ENCODE results near the gene CRABP2. TPM values are rescaled to one million over a fixed set of nuclear protein-coding genes. Genes with fewer than 3 reads are reported as not detected.

The CRABP2 gene
- polyA plus RNA-seq, 2 of the 4 experiments (the other 2 are of a cell fraction) = 1.7 to 15.6 TPM

- H3K4me2 ChIP-seq = peak overlapping the region; percentile 100
- no peaks in the 10 kb centered on the region for H3K9me3 ChIP-seq
- ChIA-PET POLR2A (no interaction called here), CTCF (interaction anchor here (0.6 to 15.2 kb wide), 29 partner anchors 10 to 268 kb away, joined by 3 to 402 read pairs (median 4); partner anchors contain the start of genes BCAN, CRABP2, HAPLN2 and LRRC71)
- WGBS (ENCODE audit: missing lambda C conversion rate) = 32% methylated on average over 6 of the region's 6 CpGs
- peaks cover 59% of the 10 kb centered on the region for H3K4me1 ChIP-seq
- FAIRE-seq (no peak), DNase-seq (ENCODE audit: low read depth in 1 of 2, low spot score in 1 of 2) (no peak), ATAC-seq (no peak)
- H3K4me3 ChIP-seq = peak overlapping the region; percentile 37
- peak overlapping the region; percentile 97 for H3K27ac ChIP-seq
- TF ChIP-seq MAZ (IDR thresholded peaks at IDR 0.05; ENCODE audit: borderline replicate concordance, low read depth, low read length) (no peak), HOXB5 (CRISPR knock-in tag; IDR thresholded peaks at IDR 0.05) (no peak), SMC3 (IDR thresholded peaks at IDR 0.05) (no peak), KDM5A (IDR thresholded peaks at IDR 0.05) (no peak), FOSL2 (IDR thresholded peaks at IDR 0.05) (no peak), FOSL2 (CRISPR knock-in tag; IDR thresholded peaks at IDR 0.05) (no peak), HMGXB4 (CRISPR knock-in tag; IDR thresholded peaks at IDR 0.05; ENCODE audit: borderline replicate concordance) (no peak), USF2 (IDR thresholded peaks at IDR 0.05) (no peak), CBX2 (IDR thresholded peaks at IDR 0.05; ENCODE audit: borderline replicate concordance, low read depth) (no peak)
- TF ChIP-seq, protein P1, sequence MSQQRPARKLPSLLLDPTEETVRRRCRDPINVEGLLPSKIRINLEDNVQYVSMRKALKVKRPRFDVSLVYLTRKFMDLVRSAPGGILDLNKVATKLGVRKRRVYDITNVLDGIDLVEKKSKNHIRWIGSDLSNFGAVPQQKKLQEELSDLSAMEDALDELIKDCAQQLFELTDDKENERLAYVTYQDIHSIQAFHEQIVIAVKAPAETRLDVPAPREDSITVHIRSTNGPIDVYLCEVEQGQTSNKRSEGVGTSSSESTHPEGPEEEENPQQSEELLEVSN (IDR thresholded peaks at IDR 0.05; ENCODE audit: borderline replicate concordance, low read depth) = no peak
- TF ChIP-seq, protein P2, sequence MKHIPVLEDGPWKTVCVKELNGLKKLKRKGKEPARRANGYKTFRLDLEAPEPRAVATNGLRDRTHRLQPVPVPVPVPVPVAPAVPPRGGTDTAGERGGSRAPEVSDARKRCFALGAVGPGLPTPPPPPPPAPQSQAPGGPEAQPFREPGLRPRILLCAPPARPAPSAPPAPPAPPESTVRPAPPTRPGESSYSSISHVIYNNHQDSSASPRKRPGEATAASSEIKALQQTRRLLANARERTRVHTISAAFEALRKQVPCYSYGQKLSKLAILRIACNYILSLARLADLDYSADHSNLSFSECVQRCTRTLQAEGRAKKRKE (CRISPR knock-in tag; IDR thresholded peaks at IDR 0.05; ENCODE audit: low read depth) = no peak
Measured at GRCh38 chr1:156659661-156659987, 45.8 kb downstream of the CRABP2 start.

DNA sequence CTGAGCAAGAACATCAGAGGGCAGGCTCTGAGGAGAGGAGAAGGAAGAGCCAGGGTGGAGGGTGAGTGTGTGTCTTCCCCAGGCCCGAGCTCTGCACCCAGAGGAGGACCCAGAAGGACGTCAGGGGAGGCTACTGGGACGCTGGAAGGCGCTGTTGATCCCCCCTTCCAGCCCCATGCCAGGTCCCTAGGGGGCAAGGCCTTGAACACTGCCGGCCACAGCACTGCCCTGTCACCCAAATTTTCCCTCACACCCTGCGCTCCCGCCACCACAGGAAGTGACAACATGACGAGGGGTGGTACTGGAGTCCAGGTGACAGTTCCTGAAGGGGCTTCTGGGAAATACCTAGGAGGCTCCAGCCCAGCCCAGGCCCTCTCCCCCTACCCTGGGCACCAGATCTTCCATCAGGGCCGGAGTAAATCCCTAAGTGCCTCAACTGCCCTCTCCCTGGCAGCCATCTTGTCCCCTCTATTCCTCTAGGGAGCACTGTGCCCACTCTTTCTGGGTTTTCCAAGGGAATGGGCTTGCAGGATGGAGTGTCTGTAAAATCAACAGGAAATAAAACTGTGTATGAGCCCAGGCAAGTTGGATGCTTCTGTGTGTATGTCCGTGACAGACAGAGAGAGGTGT lies 46.3 kb downstream of the CRABP2 start:
- Histone ChIP-seq H3K4me2 (peak overlapping the region; percentile 100), H3K9me3 (no peaks in the 10 kb centered on the region), H3K27ac (peak overlapping the region; percentile 97; a peak in 5 of 6 replicates), H3K4me1 (peaks cover 54% of the 10 kb centered on the region), H3K4me3 (peak overlapping the region; percentile 37; the same call in 2 of the 3 replicates)
- DNase-seq (ENCODE audit: low read depth in 1 of 2, low spot score in 1 of 2) = no peak
- FAIRE-seq = no peak
- CTCF ChIA-PET = interaction anchor here (0.6 to 15.2 kb wide), 33 partner anchors 9 to 281 kb away, joined by 3 to 402 read pairs (median 4); partner anchors contain the start of genes BCAN, CRABP2, HAPLN2 and NES
- TF ChIP-seq, protein P3, sequence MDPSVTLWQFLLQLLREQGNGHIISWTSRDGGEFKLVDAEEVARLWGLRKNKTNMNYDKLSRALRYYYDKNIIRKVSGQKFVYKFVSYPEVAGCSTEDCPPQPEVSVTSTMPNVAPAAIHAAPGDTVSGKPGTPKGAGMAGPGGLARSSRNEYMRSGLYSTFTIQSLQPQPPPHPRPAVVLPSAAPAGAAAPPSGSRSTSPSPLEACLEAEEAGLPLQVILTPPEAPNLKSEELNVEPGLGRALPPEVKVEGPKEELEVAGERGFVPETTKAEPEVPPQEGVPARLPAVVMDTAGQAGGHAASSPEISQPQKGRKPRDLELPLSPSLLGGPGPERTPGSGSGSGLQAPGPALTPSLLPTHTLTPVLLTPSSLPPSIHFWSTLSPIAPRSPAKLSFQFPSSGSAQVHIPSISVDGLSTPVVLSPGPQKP (IDR thresholded peaks at IDR 0.05; ENCODE audit: low read depth, low read length) = no peak
- TF ChIP-seq GATA3 (IDR thresholded peaks at IDR 0.05; ENCODE audit: borderline replicate concordance) = no peak
- no peak for TF ChIP-seq TFCP2L1 (CRISPR knock-in tag; IDR thresholded peaks at IDR 0.05)
- TF ChIP-seq, protein P2 (CRISPR knock-in tag; IDR thresholded peaks at IDR 0.05; ENCODE audit: low read depth) = no peak
- no peak for TF ChIP-seq KDM1A (IDR thresholded peaks at IDR 0.05; ENCODE audit: low read depth)
- no peak for TF ChIP-seq EP300 (IDR thresholded peaks at IDR 0.05)
- TF ChIP-seq CBX8 (IDR thresholded peaks at IDR 0.05) = no peak
- no peak for TF ChIP-seq CHD4 (IDR thresholded peaks at IDR 0.05; ENCODE audit: borderline replicate concordance)
- TF ChIP-seq, protein P4, sequence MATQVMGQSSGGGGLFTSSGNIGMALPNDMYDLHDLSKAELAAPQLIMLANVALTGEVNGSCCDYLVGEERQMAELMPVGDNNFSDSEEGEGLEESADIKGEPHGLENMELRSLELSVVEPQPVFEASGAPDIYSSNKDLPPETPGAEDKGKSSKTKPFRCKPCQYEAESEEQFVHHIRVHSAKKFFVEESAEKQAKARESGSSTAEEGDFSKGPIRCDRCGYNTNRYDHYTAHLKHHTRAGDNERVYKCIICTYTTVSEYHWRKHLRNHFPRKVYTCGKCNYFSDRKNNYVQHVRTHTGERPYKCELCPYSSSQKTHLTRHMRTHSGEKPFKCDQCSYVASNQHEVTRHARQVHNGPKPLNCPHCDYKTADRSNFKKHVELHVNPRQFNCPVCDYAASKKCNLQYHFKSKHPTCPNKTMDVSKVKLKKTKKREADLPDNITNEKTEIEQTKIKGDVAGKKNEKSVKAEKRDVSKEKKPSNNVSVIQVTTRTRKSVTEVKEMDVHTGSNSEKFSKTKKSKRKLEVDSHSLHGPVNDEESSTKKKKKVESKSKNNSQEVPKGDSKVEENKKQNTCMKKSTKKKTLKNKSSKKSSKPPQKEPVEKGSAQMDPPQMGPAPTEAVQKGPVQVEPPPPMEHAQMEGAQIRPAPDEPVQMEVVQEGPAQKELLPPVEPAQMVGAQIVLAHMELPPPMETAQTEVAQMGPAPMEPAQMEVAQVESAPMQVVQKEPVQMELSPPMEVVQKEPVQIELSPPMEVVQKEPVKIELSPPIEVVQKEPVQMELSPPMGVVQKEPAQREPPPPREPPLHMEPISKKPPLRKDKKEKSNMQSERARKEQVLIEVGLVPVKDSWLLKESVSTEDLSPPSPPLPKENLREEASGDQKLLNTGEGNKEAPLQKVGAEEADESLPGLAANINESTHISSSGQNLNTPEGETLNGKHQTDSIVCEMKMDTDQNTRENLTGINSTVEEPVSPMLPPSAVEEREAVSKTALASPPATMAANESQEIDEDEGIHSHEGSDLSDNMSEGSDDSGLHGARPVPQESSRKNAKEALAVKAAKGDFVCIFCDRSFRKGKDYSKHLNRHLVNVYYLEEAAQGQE (IDR thresholded peaks at IDR 0.05) = no peak
- no peak for TF ChIP-seq TP53 (CRISPR knock-in tag; IDR thresholded peaks at IDR 0.05)
- TF ChIP-seq JUN (IDR thresholded peaks at IDR 0.05) = no peak
- POLR2A ChIA-PET = no interaction called here
- ATAC-seq = no peak
- WGBS (ENCODE audit: missing lambda C conversion rate) = 89% methylated on average over 10 of the region's 10 CpGs
